Astrocyte (in vitro differentiated cells and primary cell): ENCODE data around the gene CNGA1.

Source experiments
- EZH2 ChIP-seq: IDR thresholded peaks from 2 replicates; pipeline ENCODE4 v1.6.1; 2012; ENCODE audit warnings: mild to moderate bottlenecking, low read length, inconsistent platforms; ENCODE audit not compliant: insufficient read depth
- TF ChIP-seq, protein P1 (sequence below): IDR thresholded peaks from 2 replicates; pipeline ENCODE4 v1.5.1; 2011; ENCODE audit warnings: low read depth, mild to moderate bottlenecking, inconsistent platforms, low read length, moderate library complexity; ENCODE audit not compliant: insufficient read depth

DNA sequence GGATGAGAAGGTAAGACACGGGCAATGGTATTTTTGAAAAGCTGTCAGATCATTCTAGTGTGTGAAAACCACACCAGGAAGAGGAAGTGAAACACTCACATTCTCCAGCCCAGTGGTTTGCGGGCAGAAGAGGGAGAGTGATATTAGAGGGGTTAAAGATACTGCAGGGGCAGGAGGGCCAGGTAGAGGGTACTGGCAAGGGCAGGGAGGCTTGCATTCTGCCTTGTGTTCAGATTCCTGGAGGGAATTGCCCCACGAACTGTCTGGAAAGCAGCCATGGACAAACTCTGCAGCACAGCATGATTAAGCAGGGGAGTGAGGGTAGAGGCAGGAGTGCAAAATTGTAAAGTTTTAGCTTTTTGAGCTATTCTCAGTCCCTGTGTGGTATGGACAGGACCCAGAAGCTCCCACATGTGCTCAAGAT, 31.0 kb upstream of the CNGA1 start:
- TF ChIP-seq, protein P1, sequence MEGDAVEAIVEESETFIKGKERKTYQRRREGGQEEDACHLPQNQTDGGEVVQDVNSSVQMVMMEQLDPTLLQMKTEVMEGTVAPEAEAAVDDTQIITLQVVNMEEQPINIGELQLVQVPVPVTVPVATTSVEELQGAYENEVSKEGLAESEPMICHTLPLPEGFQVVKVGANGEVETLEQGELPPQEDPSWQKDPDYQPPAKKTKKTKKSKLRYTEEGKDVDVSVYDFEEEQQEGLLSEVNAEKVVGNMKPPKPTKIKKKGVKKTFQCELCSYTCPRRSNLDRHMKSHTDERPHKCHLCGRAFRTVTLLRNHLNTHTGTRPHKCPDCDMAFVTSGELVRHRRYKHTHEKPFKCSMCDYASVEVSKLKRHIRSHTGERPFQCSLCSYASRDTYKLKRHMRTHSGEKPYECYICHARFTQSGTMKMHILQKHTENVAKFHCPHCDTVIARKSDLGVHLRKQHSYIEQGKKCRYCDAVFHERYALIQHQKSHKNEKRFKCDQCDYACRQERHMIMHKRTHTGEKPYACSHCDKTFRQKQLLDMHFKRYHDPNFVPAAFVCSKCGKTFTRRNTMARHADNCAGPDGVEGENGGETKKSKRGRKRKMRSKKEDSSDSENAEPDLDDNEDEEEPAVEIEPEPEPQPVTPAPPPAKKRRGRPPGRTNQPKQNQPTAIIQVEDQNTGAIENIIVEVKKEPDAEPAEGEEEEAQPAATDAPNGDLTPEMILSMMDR = no peak
- no peak for TF ChIP-seq EZH2
